ENCODE measurements around the gene LAT.
"Not testable (repeated sequence)": the region's sequence is repeated elsewhere in the genome, so short reads cannot be mapped to it uniquely, and the experiment has no call there.

LAT gene, protein sequence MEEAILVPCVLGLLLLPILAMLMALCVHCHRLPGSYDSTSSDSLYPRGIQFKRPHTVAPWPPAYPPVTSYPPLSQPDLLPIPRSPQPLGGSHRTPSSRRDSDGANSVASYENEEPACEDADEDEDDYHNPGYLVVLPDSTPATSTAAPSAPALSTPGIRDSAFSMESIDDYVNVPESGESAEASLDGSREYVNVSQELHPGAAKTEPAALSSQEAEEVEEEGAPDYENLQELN

GRCh38 chr16:28984619-28985135 lies at the start of gene LAT:
Gene LAT, plus strand, starts transcription at chr16:28985052. Its CDS starts 366 bp downstream, at chr16:28985418.
- peak; percentile 82 for DNase-seq

GRCh38 chr16:28935346-28935745 lies 49.5 kb upstream of the LAT start:
- no peak for DNase-seq

DNA sequence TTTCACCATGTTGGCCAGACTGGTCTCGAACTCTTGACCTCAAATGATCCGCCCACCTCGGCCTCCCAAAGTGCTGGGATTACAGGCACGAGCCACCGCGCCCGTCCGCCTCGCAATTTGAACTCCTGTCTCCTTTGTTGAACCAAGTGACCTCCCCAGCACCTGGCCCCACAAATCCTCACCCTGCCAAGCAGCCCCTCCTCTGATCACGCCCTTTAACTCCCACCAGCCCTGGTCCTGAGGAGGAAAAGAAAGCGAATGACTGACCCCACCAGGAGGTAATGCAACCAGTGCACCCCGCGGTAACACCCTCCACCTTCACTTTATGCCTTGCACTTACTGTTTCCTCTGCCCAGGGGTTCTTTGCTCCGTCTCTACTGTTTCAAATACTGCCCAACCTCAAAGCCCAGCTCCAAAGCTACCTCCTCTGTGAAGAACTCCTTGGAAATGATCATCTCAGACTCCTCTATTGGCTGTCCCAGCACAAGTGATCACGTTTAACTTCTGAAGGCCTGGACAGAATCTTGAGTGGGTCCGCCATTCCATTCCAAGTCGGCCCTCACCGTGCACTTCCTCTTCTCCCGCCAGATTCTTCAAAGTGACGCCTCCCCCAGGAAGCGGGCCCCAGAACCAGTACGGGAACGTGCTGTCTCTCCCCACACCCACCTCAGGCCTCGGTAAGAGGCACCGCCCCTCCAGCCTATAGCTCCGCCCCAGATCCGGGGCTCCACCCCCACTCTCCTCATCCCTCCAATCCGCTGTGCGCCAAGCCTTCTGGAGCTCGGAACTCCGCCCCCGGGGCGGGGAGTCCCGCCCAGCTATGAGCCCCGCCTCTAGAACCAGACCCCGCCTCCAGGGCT lies 48.7 kb upstream of the LAT start:
- DNase-seq = no peak

DNA sequence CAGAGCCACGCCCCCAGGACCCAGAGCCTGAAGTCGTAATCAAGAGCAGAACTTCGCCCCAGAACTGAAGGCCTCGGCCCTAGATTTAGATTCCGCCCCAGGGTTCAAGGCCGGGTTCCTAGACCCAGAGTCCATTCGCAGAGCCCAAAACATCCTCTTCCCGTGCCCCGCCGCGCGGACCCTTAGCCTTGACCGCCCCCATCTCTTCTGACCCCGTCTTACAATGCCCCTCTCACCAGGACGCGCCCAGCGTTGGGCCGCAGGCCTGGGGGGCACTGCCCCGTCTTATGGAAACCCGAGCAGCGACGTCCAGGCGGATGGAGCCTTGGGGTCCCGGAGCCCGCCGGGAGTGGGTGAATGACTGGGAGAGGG lies 48.1 kb upstream of the LAT start:
- DNase-seq = no peak

- no peak for DNase-seq
Observed at GRCh38 chr16:28937222-28937876, 47.5 kb upstream of the LAT start.

DNA sequence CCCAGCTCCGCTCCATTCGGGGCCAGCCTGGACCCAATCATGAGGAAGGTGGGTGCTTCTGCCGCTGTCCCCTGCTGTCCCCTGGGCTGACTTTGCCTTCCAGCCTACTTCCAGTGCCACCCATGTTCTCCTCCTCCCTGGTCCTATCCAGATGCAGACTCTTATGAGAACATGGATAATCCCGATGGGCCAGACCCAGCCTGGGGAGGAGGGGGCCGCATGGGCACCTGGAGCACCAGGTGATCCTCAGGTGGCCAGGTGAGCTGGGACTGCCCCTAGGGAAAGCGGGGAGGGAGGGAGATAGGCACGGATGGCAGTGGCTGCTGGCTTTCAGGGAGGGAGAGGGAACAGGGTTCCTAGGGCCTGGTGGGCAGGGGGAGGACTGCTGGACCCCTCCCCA lies 46.1 kb upstream of the LAT start:
- no peak for DNase-seq

DNA sequence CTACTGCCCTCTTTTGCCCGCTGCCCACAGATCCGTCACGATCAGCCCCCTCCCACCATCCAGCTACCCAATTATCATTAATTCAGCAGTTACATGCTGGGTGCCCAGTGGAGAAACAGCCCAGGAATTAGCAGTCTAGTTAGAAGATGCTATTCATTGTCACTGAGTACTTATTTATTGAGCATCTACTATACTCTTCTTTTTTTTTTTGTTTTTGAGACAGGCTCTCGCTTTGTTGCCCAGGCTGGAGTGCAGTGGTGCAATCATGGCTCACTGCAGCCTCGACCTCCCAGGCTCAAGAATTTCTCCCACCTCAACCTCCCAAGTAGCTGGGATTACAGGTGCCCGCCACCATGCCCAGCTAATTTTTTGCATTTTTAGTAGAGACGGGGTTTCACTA lies 45.0 kb upstream of the LAT start:
- not testable (repeated sequence) for DNase-seq

DNA sequence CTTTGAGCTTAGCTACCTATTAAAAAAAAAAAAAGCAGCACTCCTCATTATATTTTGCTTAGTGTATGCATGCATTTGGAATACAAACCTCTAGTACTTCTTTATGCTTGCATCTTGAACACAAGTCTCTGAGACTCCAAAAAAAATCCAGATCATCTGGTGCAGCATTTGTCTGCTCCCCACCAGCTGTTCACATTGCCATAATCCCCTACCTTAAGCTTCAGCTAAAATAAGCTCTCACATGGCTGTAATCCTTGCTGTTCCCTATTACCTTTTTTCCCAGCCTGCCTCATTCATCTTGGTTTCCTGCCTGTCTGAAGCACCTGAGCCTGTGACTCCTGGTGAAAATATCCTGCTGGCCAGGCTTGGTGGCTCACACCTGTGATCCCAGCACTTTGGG lies 41.6 kb upstream of the LAT start:
- DNase-seq = no peak

DNA sequence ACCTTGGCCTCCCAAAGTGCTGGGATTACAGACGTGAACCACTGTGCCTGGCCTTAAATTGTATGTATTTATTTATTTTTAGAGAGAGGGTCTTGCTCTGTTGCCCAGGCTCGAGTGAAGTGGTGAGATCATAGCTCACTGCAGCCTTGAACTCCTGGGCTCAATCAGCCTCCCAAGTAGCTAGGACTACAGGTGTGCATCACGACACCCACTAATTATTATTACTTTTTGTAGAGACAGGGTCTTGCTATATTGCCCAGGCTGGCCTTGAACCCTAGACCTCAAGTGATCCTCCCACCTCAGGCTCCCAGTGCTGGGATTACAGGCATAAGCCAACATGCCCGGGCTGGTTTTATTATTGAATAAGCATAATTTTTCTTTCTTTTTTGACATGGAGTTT lies 38.2 kb upstream of the LAT start:
- no peak for DNase-seq

DNA sequence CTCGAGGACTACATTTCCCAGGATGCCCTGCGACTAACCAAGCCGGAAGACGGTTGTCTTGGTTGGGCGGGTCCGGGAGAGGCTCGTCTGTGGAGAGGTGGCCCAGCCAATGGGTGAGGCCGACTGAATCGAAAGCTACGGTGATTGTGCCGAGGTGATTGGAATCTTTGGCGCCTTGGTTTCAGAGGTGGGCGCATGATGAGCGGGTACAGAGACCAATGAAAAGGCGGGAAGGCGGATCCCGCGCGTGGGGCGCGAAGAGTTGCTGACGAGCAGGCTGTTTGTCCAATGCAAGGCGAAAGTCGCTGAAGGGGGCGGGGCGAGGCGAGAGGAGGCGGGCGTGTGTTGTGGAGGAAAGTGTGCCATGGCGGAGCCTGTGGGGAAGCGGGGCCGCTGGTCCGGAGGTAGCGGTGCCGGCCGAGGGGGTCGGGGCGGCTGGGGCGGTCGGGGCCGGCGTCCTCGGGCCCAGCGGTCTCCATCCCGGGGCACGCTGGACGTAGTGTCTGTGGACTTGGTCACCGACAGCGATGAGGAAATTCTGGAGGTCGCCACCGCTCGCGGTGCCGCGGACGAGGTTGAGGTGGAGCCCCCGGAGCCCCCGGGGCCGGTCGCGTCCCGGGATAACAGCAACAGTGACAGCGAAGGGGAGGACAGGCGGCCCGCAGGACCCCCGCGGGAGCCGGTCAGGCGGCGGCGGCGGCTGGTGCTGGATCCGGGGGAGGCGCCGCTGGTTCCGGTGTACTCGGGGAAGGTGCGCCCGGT lies 34.0 kb upstream of the LAT start, which contains the start of gene NFATC2IP:
Gene NFATC2IP (plus strand): TSS at position 290 of the 762 bp plus-strand sequence. CDS start 75 bp downstream, at position 365.
- peak; percentile 99 for DNase-seq

GRCh38 chr16:28951410-28951943 lies 33.4 kb upstream of the LAT start:
- DNase-seq = peak; percentile 33

GRCh38 chr16:28958216-28958615 lies 26.6 kb upstream of the LAT start:
- DNase-seq = no peak

GRCh38 chr16:28958836-28959235 lies 26.0 kb upstream of the LAT start:
- no peak for DNase-seq

- no peak for DNase-seq
Observed at GRCh38 chr16:28964072-28964471, 20.8 kb upstream of the LAT start.

- no peak for DNase-seq
Observed at GRCh38 chr16:28964496-28964895, 20.4 kb upstream of the LAT start.

GRCh38 chr16:28967156-28967555 lies 17.7 kb upstream of the LAT start:
- no peak for DNase-seq

GRCh38 chr16:28969696-28970095 lies 15.2 kb upstream of the LAT start:
- not testable (repeated sequence) for DNase-seq

DNA sequence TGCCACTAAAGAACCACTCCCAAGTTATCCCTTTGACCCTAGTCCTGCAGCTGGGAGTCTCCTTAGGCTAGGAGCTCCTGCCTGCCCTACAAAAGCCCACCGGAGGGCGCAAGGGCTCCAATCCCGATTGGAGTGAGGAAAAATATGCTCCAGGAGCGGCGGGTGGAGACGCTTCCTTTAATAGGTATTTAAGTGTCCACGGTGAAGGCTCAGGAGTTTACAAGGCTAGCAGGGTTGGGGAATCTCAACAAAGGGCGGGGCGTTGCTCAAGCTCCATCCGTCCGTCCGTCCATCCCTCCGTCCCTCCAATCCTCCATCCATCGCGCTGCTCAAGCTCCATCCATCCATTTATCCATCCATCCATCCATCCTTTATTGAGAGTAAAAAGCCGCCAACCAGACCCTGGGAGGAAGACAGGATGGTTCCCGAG lies 10.8 kb upstream of the LAT start:
- DNase-seq = peak; percentile 66

DNA sequence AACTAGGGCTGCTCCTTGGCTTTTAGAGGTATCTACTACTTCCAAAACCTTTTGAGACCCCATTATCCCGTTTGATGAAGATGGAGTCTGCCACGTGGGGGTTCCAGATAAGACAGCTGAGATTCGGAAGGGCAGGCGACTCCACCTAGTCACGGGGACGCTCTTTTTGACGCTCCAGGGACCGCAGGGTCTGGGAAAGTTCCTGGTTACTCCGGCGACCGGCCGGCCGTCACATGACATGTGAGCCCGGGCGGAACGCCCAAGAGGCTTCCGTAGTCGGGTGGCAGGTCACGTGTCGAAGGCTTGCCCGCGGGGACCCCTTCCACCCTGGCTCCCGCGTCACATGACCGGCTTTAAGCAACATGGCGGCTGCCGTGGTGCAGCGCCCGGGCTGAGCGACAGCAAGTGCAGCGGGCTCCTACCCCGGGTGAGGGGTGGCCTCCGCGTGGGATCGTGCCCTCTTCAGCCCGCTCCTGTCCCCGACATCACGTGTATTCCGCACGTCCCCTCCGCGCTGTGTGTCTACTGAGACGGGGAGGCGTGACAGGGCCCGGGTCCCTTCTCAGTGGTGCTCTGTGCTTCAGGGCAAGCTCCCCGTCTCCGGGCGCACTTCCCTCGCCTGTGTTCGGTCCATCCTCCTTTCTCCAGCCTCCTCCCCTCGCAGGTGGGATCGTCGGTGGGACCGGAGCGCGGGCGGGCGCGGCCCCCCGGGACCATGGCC lies 10.3 kb upstream of the LAT start, which contains the start of gene SPNS1:
Gene SPNS1 (plus strand): TSS at position 342 of the 721 bp plus-strand sequence. CDS start 374 bp downstream, at position 716.
- peak; percentile 98 for DNase-seq

- no peak for DNase-seq
Observed at GRCh38 chr16:28975158-28975599, 9.7 kb upstream of the LAT start.

Measured in NCI-H510A (cell line).